Islet of Langerhans (tissue), 1 donor: ENCODE measurements around the gene AP1M1.

Experiments
- FAIRE-seq: peaks from one replicate; lab custom pipeline; 2011; peaks lifted over from hg19 to GRCh38; lab: Jason Lieb, UNC

AP1M1 gene

DNA sequence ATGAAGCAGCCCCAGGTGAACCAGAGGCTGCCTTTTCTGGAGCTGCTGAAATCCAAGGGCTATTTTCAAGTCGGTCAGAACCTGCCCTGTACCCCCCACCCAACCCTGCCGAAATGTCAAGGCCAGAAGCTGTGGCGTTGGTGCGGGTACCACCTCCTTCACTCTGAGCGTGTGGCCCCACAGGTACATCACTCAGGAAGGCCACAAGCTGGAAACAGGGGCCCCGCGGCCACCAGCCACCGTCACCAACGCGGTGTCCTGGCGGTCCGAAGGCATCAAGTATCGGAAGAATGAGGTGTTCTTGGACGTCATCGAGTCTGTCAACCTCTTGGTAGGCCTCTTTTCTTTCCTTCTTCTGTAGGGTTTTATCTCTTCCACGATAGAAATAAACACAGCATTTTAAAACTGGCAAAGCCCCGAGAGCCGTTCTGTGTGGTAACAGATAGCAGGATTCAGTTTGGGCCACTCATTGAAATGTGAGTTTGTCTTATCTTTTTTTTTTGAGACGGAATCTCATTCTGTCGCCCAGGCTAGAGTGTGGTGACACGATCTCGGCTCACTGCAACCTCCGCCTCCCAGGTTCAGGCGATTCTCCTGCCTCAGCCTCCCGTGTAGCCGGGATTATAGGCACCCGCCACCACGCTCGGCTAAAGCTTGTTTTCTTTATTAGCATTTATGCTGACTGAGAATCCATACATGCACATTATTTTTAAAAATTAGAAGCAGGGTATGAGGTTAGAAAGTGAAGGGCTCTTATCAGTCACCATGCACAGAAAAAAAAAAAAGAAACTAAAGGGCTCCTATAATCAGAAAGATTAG lies 11.3 kb downstream of the AP1M1 start:
- no peak for FAIRE-seq

DNA sequence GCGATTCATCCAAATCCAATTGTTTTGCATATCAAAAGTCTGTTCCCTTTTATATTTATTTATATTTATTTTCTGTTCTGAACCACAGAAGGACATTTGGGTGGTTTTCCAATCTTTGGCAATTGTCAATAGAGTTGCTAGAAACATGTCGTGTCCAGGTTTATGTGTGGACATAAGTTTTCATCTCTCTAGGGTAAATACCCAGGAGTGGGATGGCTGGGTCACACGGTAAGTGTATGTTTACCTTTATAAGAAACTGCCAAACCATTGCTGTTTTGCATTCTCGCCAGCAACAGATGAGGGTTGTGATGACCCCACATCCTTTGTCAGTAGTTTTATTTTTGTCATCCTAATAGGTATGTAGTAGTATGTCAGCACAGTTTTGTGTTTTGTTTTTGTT lies 12.5 kb downstream of the AP1M1 start:
- FAIRE-seq, result no peak

DNA sequence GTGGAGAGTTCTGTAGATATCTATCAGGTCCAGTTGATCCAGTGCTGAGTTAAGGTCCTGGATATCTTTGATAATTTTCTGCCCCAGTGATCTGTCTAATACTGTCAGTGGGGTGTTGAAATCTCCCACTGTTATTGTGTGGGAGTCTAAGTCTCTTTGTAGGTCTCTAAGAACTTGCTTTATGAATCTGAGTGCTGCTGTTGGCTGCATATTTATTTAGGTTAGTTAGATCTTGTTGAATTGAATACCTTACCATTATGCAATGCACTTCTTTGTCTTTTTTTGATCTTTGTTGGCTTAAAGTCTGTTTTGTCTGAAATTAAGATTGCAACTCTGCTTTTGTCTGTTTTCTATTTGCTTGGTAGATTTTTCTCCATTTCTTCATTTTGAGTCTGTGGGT lies 15.4 kb downstream of the AP1M1 start:
- FAIRE-seq, result no peak

GRCh38 chr19:16216744-16217670 lies 19.3 kb downstream of the AP1M1 start:
- FAIRE-seq, result no peak

DNA sequence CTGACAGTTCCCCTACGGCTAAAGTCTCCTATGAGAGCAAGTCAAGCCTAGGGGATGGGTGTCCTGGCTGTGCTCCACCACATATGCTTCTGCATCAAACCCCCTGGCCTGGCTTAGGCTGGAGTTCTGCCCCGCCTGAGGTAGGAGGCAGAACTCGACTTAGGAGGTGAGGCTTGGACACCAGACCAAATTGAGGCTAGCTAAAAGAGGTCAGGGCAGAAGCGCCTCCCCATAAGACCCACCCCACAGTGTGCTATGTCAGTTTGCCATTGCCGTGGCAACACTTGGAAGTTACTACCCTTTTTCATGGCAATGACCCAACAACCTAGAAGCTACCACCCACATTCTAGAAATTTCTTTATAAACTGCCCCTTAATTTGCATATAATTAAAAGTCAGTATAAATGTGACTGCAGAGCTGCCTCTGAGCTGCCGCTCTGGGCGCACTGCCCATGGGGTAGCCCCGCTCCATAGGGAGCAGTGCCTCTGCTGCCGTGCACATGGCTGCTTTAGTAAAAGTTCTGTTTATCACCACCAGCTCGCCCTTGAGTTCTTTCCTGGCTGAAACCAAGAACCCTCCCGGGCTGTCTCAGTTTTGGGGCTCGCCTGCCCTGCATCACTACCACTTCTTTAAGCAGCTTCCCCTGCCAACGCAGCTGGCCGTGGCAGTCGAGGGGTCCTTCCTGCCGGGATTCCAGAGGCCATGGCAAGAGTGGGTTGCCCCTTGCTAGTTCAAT lies 20.2 kb downstream of the AP1M1 start:
- no peak for FAIRE-seq

DNA sequence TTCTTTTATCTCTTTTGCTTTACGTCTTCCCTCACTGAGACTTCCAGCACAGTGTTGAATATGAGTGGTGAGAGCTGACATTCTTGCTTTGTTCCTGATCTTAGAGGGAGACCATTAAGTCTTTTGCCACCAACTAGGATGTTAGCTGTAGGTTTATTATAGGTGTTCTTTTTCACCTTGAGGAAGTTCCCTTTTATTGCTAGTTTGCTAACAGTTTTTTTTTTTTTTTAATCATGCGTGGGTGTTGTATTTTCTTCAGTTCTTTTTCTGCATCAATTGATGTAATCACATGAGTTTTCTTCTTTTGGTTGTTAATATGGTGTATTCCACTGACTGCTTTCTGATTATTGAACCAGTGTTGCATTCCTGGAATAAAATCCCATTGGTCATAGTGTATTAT lies 21.1 kb downstream of the AP1M1 start:
- FAIRE-seq, result no peak

DNA sequence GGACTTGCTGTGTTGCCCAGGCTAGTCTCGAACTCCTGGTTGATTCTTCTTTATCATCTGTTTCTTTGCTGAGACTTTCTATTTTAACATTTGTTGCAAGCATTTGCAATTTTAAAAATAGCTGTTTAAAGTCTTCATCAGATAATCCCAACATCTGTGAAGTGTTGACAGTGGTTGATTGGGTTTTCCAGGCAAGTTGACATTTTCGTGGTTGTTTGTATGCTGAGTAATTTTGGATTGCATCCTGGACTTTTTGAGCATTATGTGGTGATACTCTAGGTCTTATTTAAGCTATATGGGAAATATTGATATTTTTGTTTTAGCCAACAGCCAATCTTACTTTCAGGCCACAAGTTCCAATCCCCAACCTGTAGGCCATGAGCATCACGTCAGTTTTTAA lies 25.1 kb downstream of the AP1M1 start:
- FAIRE-seq, result no peak

DNA sequence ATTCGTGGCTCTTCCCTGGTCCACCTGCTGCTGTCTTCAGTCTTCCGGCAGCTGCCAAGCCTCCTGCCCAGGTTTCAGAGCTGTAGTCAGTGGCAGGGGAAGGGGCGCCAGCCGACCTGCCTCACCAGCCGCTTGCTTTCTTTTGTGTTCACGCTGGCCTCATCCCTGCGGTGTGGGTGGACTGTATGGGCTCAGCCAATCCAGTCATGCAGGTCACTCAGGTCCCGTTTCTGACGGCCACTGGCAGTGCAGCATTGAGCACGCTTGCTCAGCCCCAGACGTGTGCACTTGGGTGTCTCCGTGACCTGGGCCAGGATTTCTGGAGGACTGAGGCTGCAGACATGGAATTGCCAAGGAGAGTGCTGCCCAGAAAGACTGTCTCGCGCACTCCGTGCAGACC lies 26.0 kb downstream of the AP1M1 start:
- no peak for FAIRE-seq

DNA sequence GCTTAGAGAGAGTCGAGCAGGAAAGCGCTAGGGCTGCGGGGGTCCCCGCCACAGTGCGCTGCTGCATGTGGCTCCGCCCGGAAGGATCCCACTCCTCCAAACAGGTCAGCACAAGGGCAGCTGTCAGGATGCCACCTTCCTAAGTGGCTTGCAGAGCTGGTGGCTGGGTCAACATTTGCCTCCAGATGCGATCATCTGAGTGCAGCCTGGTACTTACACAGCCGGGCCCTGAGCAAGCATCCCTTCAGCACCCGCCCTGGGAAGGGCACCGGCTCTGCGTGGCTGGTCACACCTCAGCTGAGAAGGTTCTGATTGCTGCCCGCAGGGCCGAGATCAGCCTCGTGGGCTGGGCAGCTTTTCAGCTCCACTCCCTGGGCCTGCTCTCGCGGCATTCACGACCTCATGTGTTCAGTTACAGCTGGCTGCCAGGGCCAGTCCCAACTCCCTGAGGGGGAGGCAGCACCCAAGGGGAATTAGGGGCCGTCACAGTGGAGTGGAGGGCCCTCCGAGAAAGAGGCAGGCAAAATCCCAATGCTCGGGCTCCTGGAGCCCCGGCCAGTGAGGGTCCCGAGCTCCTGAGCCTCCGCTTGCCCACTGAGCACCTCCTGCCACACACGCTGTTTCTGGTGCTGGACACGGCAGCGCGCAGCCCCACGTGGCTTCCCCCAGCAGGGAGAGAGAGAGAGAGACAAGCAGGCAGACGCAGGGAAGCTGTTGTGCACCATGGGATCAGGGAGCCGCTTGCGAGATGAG lies 26.8 kb downstream of the AP1M1 start:
- no peak for FAIRE-seq

DNA sequence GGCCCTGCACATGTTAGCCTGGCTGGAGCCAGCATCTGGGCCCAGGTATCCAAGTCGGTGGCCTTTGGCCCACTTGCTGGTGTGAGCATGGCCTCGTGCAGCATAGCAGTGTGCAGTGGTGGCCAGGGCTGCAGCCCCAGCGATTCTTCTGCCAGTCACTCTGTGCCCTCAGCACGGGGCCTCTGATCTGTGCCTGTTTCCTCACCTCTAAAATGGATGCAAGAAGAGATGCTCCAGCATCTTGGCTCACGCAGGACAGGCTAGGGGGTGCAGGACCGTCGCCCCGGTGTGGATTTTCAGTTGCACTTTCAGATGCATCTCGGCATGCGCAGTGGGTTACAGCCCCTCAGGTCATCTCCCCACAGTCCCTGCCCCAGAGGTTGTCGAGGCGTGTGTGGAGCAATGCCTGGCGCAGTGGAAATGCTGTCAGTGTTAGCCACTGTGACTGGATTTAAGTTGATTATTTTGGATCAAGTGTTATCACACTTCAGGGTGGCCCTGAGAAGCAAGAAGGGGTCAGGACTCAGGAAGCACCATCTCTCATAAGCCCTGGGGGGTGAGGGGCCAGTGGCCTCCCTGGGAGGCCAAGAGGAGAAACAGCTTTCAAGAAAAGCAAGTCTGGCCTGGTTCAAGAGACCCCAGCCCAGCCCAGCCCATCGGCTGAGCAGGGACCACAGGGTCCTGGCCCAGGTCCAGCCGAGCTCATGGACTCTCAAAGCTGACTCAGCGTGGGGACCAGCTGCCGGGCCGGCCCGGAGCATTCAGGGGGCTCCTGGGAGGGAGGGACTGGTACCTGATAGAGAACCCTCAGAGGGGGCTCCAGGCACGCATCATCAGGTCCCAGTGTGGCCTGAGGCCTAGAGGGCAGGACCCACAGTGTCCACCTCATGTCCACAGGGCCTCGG lies 27.8 kb downstream of the AP1M1 start:
- no peak for FAIRE-seq

GRCh38 chr19:16226184-16226591 lies 28.5 kb downstream of the AP1M1 start:
- FAIRE-seq, result no peak

GRCh38 chr19:16226878-16227836 lies 29.4 kb downstream of the AP1M1 start:
- no peak for FAIRE-seq

DNA sequence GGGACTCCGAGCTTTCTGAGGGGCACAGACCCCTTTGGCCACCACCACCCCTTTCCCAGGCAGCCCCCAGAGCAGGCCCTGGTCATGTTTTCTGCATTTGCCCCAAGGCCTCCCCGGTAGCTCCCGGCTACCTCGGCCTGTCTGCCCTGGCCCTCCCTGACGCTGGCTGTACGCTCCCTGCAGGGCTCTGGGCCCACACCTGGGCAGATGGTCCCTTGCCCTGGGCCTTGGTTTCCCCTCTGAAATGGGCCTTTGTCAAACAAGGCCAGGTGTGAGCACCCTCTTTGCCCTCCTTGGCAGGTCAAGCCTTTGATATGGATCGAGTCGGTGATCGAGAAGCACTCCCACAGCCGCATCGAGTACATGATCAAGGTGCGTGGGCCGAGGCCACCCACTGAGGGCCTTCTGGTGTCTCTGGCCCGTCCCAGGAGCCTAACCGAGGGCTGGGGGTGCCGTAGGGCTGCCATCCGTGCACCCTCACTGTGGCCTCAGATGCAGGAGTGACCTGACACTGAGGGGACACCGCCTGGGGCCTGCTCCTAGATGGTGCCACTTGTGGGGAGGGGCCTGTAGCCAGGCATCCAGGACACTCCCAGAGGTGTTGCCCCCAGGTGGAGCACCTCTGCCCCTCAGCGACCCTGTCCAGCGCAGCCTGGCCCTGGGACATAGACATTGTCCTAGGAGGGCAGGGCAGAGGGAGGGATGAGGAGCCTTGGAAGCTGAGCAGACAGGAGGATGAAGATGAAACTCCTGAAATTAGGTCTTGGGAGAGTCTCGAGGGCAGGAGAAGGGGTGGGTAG lies 30.3 kb downstream of the AP1M1 start:
- no peak for FAIRE-seq

GRCh38 chr19:16228637-16229321 lies 31.1 kb downstream of the AP1M1 start:
- no peak for FAIRE-seq

DNA sequence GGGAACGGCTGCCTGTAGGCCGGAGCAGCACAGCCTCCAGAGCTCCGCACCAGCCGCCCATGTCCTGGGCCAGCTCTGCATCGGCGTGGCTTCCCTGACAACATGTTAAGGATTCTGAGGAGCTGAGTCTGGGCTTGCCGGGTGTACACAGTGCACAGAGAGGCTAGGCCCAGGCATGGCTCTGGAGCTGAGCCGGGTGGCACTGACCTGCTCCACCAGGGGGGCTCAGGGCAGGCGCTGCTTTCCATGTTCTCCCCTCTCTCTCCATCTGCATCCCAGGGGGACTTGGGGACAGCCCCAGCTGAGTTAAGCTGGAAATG lies 31.6 kb downstream of the AP1M1 start:
- no peak for FAIRE-seq

- no peak for FAIRE-seq
Measured at GRCh38 chr19:16232127-16232526, 34.4 kb downstream of the AP1M1 start.

- FAIRE-seq, result no peak
Measured at GRCh38 chr19:16232568-16232967, 34.9 kb downstream of the AP1M1 start.

DNA sequence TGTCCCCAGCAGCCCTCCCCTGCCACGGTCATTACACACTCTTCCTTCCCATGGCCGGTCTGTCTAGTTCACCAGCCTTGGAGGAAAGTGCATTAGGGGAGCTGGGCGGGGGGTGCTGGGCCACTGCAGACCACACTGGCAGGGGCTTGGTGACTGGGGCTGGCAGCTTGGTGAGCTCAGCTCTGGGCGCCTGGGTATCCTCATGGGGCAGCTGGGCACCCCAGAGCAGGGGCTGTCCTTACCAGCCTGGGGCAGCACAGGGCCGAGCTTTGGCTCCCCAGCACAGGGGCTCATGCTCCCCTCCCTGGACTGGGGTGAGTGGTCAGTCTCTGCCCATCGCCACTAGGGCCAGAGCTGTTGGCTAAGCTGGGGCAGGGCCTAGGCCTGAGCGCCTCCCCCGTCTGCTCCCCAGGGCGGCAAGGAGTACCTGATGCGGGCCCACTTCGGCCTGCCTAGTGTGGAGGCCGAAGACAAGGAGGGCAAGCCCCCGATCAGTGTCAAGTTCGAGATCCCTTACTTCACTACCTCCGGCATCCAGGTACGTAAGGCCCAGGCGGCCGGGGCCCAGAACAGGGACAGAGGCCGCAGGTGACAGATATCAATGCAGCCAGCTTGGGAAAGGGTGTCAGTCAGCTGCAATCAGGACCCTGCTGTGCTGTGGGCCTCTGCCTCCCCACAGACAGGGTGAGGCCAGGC lies 35.5 kb downstream of the AP1M1 start:
- FAIRE-seq, result no peak
